Measurements from ENCODE around the gene LRBA.
"Not testable (repeated sequence)": the region's sequence is repeated elsewhere in the genome, so short reads cannot be mapped to it uniquely, and the experiment has no call there.

LRBA gene

DNA sequence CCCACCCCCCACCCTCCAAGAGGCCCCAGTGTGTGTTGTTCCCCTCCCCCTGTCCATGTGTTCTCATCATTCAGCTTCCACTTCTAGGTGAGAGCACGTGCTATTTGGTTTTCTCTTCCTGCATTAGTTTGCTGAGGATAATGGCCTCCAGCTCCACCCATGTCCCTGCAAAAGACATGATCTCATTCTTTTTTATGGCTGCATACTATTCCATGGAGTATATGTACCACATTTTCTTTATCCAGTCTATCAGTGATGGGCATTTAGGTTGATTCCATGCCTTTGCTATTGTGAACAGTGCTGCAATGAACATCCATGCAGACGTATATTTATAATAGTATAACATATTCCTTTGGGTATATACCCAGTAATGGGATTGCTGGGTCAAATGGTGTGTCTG is 628.7 kb downstream of the LRBA start:
- not testable (repeated sequence) for DNase-seq

DNA sequence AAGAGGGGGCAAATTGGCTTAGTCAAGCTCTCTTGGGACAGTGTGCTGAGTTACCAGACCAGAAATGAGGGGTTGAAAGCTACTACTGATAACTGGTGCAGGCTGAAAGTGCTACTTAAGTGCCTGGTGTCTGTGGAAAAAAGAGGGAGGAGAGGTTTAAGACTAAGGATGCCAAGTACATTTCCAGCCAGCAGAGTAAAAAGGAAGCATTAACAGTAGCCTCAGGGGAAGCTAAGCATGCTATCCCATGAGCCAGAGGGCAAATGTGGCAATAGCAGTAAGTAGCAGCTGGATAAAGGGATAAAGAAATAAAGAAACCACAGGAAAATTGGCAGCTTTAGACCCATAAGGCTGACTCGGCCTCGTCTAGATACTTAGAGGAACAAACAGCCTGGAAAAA is 629.5 kb downstream of the LRBA start:
- peak; percentile 4 for DNase-seq

DNA sequence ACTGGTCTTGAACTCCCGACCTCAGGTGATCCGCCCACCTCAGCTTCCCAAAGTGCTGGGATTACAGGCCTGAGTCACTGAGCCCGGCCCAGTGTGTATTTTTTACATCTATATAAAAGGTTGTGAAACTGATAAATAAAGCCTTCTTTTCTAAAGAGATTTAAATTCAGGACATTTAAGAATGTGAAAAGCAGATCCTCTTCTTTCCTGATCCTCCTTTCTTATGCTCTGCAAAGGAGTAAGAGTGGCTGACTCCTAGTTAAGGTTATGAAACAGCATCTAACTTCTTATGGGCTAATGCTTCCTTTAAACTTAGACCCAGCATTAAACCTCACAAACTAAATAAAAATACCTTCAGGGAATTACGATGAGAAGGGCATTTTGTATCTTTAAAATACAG is 630.8 kb downstream of the LRBA start:
- no peak for DNase-seq

DNA sequence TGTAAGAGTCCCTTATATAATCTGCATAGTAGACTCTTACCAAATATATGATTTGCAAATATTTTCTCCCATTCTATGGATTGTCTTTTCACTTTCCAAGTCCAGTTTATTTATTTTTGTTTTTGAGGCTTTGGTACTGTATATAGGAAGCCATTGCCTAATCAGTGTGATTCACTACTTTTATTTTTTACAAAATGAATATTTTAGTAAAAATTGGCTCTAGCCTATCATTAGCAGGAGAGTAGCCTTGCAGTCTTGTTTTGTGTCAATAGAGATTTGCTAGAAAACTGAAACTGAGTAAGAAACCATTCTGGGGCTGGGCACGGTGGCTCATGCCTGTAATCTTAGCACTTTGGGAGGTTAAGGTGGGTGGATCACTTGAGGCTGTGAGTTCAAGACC is 633.1 kb downstream of the LRBA start:
- no peak for DNase-seq

DNA sequence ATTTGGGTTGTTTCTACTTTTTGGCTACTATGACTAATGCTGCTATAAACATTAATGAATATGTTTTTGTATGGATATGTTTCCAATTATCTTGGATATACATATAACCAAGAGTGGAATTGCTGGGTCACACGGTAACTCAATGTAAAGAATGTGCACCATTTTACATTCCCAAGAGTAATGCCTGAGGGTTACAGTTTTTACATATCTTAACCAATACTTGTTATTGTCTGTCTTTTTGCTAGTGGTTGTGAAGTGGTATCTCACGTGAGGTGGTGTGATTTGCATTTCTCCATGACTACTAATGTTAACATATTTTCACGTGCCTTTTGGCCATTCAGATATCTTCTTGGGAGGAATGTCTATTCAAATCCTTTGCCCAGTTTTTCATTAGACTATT is 633.5 kb downstream of the LRBA start:
- no peak for DNase-seq

DNA sequence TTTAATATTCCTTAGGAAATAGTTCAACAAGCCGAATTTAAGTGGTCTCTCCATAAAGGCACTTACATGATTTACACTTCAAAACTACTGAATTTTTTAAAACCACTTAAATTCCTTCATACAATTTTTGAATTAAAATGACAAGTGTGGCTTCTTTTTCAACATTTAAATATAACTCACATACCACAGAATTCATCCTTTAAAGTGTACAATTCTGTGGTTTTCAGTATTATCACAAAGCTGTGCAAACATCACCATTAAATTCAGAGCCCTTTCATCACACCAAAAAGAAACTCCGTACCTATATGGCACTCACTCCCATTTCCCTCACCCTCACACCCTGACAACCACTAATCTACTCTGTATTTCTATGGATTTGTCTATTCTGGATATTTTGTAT is 634.0 kb downstream of the LRBA start:
- no peak for DNase-seq

DNA sequence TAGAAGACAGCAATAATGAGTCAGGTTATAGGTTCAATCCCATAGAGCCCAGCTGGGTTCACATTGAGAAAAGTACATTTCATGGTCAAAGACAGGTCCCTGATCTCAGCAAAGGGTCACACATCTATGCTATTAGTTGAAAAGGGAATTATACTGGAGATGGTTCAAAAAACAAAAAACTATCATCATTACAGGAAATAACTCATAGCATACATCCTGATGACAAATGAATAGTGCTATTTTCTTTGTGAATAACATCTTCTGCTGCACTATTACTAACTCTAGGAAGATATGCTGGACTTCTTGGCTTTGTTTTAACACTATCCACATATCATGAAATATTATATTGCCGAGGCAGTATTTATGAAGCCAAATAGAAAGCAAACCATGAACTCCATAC is 635.6 kb downstream of the LRBA start:
- no peak for DNase-seq

DNA sequence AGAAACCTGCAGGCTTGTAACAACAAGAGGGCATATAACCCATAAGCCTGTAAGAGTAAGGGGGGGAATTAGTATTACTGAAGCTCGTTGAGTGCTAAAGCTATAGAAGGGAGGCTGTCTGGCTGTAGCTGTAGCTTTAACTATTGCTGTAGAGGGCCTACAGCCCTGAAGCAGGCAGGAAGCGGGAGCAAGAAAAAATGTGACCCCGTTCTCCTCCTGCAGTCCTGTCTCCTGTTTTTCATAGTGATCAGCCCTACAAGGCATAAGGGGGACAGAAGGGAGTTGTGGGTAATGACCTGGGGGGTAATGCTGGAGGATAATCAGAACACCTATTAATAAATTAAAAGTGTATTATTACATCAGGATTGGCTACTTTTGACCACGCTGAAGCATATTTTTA is 640.1 kb downstream of the LRBA start:
- no peak for DNase-seq

DNA sequence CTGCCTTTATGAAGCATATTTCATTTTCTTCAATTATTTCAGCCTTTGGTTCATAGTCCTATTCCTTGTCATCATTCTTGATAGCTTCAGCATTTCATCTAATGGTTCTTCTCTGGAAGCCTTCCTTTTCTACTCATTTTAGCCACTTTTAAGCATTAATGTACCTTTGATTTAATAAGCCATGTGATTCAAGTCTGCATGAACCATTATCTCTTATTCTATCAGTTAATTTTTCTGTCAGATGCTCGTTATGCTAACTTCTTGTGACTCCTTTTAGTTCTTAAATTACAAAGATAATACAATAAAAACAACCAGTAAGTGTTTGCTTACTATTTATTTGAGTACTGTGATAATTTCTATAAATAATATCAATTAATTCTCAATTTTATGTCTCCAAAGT is 643.2 kb downstream of the LRBA start:
- DNase-seq, result no peak

DNA sequence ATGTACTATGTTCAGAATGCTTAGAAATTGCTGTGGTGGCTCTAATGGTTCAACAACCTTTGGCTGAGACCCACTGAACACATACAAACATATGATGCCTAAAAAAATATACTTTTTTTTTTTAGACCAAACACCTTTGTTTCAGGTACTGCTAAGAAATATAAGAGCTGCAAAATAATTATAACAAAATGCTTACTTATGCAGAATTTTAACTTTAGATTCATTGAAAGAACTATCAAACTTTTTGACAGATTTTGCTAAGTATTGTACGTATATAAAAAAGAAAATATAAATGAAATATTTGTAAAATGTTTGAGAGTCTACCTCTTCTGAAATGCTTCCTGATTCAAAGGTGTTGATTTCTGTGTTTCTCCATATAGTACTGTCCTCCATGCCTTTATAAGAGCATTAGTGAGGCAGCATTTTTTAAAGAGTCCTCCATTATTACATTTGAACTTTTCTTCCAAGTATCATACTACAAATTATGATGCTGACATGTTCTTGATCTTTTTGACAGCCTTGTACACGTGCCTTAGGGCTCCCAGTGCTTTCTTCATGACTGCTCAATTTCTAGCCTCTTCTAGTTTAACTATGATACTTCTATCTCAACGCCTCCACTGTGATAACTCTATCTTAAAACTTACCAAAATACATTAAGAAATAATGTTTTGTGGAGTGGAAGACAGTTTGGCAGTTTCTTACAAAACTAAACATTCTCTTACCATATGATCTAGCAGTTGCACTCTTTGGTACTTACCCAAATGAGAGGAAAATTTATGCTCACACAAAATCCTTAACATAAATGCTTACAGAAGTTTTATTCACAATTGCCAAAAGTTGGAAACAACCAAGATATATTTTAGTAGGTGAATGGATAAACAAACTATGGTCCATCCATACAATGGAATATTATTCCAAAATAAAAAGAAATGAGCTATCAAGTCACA is 645.4 kb downstream of the LRBA start:
- no peak for DNase-seq

DNA sequence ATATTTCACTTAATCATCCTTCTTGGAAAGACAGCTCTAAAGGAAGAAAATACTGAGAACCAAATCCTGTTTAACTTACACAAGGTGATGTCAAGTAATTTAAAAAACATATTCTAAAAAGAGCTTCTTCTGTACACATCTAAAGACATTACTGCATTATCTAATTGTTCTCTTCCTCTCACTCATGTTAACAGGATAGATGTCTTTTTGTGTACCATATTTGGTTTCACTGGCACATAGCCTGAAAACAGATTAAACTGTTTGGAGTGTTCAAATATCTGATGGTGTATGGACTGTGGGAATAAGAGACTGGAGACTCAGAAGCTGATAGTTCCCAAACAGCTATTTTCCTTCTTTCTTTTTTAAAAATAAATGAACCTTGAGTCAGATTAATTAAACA is 646.4 kb downstream of the LRBA start:
- no peak for DNase-seq

DNA sequence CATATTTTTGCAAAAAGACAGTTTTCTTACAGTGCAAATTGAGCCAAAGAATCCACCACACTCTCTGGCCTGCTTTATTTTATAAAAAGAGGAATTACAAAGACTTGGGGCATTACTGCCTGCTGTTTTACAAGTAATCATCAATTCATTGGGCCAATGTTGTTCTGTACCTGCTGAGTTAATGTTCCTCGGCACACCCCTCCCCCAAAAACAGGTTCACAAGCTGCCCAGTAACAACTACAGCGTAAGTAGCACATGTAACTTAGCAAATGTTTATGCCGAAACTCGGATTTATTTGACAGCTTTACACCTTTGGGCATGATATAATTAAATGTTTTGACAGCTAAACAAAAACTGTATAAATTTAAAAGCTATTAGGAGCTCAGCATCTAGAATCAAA is 647.8 kb downstream of the LRBA start:
- no peak for DNase-seq

DNA sequence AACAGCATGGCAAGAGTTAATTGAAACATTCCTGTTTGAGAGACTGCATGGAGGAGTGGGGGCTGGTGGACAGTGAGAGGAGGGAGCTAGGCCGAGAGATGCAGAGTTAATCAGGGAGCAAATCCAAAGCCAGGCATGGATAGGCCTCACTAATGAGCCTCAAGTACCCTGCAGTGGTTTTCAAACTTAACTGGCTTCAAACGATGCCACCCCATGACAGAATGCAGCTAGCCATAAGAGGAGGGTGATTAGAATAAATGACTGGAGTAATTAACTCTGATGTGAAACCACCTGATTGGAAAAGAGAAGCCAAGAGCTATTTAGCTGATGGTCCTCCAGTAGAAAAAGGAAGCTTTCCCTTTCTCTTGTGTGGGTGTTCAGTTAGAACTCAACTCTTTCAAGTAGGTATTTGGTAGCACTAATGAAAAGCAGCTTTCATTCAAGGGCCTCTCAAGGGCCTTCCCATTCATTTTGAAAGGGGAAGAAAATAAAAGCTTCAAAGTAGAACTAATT is 648.5 kb downstream of the LRBA start:
- no peak for DNase-seq

DNA sequence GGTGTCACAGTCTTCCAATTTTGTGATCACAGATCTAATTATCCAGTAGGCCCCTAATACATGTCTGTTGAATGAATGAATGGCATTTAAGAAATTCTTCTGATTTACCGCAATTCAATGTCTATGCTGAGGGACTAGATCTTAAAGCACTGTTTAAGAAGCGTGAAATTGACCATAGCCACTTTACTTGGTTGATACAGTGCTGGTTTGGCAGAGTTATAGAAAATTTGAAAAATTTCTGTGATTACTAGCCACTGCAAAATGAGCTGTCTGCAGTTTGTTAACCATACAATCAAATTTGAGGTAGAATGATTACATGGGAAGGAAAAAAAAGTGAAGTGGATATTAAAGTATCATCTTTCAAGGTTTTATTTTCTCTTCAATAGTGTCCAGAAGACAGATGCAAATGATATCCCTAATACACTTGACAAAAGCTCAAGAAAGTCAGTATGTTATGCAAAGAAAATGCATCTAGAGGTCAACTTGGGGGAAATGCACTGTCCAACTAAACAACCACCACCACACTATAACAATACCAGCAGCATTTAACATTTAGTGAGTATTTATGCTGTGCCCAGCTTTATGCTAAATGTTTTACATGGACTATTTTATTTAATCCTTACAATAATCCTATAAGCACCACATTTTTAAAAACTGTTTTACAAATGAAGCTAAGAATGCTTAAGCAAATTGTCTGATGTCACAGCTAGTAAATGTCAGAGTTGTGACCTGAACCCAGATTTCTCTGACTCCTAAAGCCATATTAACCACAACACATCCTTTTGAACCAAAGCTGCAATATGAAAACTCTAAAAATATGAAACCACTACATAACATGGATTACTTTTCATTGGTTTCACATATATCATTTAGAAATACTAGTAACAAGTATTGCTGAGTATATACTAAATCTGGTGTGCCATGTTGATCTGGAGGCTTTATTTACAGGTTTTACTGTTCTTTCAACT is 651.1 kb downstream of the LRBA start:
- DNase-seq, result no peak

DNA sequence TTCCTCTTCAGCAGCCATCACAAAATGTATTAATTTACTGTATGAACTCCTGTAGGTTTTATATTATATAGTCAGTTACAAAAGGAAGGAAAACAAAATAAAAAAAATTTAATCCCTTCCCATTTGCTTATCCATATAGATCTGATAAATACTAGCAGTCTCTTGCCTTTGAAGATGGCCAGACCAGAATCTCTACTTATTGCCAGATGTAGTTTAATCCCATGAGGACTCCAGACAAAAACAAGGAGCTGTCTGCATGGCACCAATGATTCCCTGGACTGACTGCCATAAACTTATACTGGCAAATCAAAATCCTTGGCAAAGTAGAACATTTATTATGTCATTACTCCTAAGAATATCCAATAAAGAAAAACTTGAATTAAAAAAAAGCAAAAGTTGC is 656.4 kb downstream of the LRBA start:
- no peak for DNase-seq

DNA sequence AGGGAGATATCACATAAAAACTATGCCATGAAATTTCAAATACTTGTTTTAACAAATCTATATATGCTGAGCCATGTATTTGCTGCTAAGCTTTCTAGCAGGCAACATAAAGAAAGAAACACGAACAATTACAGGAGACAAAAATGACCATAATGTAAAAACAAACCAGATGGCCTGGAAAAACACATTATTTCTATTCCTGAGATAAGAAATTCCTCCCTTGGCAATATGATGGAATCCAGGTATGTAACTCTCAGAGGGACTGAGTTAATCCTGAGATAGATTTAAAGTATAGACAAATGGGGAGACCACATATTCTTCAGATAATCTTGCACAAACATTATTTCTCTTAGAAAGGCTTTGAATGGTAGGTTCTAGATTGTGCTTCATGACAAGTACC is 657.3 kb downstream of the LRBA start:
- DNase-seq, result no peak

DNA sequence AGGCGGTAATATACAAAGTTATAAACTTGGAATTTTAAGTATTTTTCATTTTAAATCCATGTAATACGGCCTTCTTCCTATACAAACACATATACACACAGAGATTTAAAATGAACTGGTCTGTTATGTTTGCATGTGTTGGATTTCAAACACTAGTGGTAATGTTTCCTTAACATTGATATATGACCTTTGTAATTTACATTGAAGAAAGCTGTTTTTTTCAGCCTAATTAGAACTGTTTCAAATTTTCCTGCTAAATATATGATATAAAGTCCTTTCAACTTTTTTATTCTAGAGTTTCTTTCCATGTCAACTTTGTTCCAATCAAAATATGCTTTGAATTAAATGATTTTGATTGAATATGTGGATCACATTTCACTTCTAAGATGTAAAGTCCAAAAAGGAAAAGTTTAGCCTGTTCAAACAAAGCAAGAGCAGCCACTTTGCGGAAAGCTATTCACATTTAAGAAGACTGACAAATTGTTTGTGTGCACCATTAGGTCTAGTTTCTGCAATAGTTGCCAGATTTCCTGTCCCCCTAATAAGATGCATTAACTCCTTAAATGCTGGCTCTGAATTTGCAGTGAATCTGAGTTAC is 659.1 kb downstream of the LRBA start:
- DNase-seq, result no peak

DNA sequence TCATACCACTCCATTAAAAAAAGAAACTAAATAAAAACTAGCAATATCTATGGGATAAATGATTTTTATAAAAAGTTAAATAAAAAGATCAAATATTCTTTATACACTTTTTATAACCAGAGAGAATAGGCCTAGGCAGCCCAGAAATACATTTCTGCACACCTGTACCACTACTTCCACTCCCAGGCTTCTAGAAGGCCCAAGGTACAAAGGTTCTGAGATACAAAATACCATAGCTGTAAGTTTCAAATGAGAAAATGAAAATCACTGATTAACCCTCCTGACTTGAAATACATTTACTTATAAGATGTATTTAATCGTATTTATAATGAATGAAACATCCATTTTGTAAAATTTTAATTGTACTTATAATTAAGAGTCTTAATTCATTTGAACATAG is 659.7 kb downstream of the LRBA start:
- DNase-seq, result no peak

DNA sequence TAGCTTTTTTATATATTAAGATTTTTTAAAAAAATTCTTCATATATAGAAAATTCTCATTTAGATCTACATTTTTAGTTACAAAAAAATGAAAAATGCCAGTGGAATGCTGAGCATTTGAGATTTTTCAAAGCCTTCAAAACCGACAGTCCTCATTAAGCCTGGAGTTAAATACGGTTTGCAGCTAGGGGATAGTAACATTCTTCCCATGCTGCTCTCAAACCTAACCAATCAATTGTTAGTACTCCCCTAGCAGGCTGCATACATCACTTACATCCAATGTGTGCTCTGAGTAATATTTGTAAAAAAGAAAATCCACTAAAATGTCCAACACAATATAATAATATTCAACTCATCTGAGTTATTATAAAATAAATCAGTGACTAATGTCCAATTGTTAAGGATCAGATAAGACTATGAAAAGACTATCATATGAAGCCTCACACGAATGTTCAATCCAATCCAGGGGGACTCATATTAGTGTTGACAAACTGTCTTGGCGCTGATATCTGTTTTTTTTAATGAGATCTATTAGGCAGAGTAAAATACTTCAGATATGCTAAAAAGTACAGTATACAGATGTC is 660.8 kb downstream of the LRBA start:
- no peak for DNase-seq

DNA sequence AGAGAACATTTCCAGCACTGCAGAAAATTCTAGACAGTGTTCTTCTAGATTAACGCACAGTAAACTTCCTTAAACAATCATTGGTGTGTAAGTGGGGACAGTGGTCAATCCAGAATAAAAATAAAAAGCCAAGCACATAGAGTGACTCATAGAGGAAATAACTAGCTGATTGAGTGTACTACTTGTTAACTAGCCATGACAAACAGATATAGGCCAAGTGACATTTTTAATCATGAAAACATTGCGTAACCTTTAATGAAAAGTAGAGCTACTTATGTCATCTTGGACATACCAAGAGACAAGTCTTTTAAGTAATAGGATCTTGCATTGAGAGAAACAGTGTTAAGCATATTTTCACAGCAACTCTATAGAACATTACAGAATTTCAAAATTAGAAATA is 667.0 kb downstream of the LRBA start:
- peak; percentile 14 for DNase-seq

DNA sequence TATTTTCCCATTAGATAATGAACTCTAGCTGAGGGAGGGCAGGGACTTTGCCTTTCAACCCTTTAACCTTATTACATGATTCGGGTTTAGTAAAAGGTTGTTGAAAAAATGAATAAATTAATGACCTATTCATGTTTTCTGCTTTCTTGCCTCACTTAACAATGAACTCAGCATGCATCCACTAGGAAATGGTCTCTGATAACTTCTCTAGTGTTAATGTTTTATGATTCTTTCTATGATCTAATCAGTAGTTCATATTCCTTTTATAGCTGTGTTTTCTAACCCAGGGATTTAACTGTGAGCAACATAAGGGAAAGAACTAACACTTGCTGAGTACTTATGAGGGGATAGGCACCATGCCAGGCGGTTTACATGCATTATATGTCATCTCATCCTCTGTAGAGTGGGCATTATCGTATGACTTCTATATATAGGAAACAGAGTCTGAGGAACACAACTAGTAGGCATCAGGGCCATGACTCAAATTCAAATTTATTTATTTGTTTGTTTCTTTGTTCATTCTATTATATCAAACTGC is 669.8 kb downstream of the LRBA start:
- DNase-seq, result no peak

DNA sequence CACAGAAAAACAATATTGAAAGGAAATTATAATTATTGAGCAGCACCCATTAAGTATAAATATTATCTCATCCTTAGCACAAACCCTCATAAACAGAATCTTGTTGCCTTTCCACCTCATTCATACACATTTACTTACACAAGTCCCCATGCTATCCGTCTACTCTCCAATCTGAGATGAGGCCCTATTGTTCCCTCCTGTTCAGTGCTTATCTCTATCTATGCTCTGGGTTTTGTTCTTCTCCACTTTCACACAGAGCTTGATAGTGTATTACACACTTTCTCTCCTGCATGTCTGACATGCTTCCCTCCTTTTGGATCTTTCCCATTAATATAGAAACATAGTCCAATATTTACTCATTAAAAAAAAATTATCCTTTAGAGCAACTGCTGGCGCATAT is 671.3 kb downstream of the LRBA start:
- DNase-seq, result no peak

DNA sequence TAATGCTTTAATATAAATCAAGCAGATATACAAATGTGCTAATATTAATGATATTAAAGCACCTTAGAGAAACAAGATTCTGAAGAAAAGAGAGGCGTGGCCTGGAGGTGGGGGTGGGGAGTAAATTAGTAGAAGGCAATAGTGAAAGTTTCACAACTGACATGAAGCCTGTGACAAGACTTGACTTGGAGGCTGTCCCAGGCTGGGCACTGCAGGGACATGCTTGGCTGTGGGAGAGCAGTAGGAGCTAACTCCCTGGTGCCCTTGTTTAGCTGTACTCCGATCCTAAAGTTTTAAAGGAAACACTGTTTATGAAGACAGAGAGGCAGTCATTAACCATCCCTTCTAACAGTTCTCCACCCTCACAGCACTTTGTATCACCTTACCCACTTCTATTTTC is 672.1 kb downstream of the LRBA start:
- no peak for DNase-seq

Measured in suppressor macrophage treated with lipopolysaccharide for 4 hours (primary cell).